Stimulated activated CD8-positive, alpha-beta memory T cell treated with anti-CD3 and anti-CD28 coated beads, Interleukin-15, amount 100 ng/mL, for 4 hours (primary cell): Measurements from ENCODE around the gene BTBD19.

Source experiments
- DNase-seq, 2 donors: peaks; one replicate each; pipeline ENCODE4 v3.0.0-alpha.2; 2020; ENCODE audit warnings: low read depth in 2 of 2

BTBD19 gene

GRCh38 chr1:44855742-44856141 lies 47.4 kb downstream of the BTBD19 start:
- no peak for DNase-seq

GRCh38 chr1:44857446-44857845 lies 49.1 kb downstream of the BTBD19 start:
- DNase-seq, result no peak

- no peak for DNase-seq
These were observed 52.0 kb downstream of the BTBD19 start for GRCh38 chr1:44860331-44860730.

- no peak for DNase-seq
These were observed 52.6 kb downstream of the BTBD19 start for GRCh38 chr1:44860891-44861425.

DNA sequence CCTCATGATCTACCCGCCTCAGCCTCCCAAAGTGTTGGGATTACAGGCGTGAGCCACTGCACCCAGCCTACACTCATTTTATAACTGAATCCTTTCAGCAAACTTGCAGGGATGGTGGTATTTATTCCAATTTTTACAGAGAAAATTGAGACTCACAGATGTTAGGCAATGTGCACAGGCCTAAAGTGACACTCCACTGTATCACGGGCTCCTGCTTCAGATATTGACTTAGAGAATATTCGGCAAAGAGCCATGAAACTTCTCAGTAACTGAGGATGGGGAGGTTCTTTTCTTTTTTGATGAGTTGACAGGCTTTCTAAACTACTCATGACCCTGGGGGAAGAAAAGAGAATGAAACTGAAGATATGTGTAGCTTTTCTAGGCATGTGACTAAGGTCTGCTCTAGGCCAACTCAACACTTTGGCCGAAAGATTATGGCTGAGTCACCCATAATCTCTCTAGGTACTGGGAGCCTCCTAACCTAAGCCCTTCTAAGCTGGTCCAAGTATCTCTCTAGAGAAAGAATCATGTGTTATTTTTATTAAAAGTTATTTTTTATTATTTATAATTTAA lies 54.6 kb downstream of the BTBD19 start:
- DNase-seq, result no peak
